Muscle of leg (tissue), 11 donors: Measurements from ENCODE around the gene SSTR5. TPM values are rescaled to one million over a fixed set of nuclear protein-coding genes. Genes with fewer than 3 reads are reported as not detected.

Source experiments
- DNase-seq: peaks from one replicate; pipeline ENCODE4 v3.0.0; 2013
- H3K27ac ChIP-seq: one replicate; pipeline ENCODE4 v1.5.1; 2013; ENCODE audit warnings: mild to moderate bottlenecking, low read length, control low read depth
- H3K27me3 ChIP-seq: one replicate; pipeline ENCODE4 v1.6.1; 2013; ENCODE audit warnings: low read length; ENCODE audit not compliant: control insufficient read depth, insufficient read depth
- H3K36me3 ChIP-seq: one replicate; pipeline ENCODE4 v1.6.1; 2013; ENCODE audit warnings: low read length; ENCODE audit not compliant: control insufficient read depth, insufficient read depth
- H3K4me1 ChIP-seq: one replicate; pipeline ENCODE4 v1.6.1; 2013; ENCODE audit warnings: low read length; ENCODE audit not compliant: control insufficient read depth, insufficient read depth
- H3K4me3 ChIP-seq: one replicate; pipeline ENCODE4 v1.5.1; 2013; ENCODE audit warnings: low read length, control low read depth
- H3K9me3 ChIP-seq: replicated peaks from 2 replicates; pipeline ENCODE4 v1.6.1; 2013; ENCODE audit warnings: low read depth, low read length; ENCODE audit not compliant: control insufficient read depth
- WGBS: methylation state at CpG from one replicate; pipeline ENCODE4 v1.1.5; 2013; ENCODE audit warnings: missing lambda C conversion rate; ENCODE audit not compliant: insufficient coverage; 5-methylcytosine and 5-hydroxymethylcytosine counted together
- polyA plus RNA-seq, 8 donors: library from polyadenylated mRNA; unstranded; fragments of 120-200 nt; gene quantifications; one replicate each; pipeline versions ENCODE4 v1.2.1 to v1.2.3, GENCODE V29; 2013; ENCODE audit warnings: inconsistent platforms in 1 of 8, low replicate concordance in 1 of 8; ENCODE audit not compliant: insufficient read length in 8 of 8, insufficient read depth in 1 of 8
- total RNA-seq: library from RNA; stranded (reverse); fragments of 120-200 nt; gene quantifications from one replicate; pipeline ENCODE4 v1.2.4, GENCODE V29; 2013

The SSTR5 gene
- total and polyA plus RNA-seq, 9 donors, result 0.08 to 0.13 (median 0.10) TPM; not detected in 6

DNA sequence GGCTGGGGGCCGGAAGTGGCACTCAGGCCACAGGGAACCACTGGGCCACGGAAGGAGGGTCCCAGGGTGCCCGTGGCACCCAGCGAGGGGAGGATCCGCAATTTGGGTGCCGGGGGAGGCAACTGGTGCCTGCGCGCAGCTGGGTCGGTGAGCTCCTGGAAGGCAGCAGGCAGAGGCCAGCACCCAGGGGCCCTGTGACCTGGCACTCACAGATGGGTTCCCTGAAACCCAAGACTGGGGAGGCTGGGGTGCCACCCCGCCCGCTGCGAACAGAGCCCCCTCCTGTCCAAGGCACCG is 663 bp downstream of the SSTR5 start:
- DNase-seq, result no peak
- Histone ChIP-seq H3K27ac (no peak overlapping the region), H3K36me3 (no peaks in the 10 kb centered on the region), H3K4me1 (peaks cover 1% of the 10 kb centered on the region), H3K27me3 (peaks cover 91% of the 10 kb centered on the region), H3K9me3 (no peaks in the 10 kb centered on the region), H3K4me3 (no peak overlapping the region)
- 76% methylated on average over 12 of the region's 13 CpGs for WGBS

DNA sequence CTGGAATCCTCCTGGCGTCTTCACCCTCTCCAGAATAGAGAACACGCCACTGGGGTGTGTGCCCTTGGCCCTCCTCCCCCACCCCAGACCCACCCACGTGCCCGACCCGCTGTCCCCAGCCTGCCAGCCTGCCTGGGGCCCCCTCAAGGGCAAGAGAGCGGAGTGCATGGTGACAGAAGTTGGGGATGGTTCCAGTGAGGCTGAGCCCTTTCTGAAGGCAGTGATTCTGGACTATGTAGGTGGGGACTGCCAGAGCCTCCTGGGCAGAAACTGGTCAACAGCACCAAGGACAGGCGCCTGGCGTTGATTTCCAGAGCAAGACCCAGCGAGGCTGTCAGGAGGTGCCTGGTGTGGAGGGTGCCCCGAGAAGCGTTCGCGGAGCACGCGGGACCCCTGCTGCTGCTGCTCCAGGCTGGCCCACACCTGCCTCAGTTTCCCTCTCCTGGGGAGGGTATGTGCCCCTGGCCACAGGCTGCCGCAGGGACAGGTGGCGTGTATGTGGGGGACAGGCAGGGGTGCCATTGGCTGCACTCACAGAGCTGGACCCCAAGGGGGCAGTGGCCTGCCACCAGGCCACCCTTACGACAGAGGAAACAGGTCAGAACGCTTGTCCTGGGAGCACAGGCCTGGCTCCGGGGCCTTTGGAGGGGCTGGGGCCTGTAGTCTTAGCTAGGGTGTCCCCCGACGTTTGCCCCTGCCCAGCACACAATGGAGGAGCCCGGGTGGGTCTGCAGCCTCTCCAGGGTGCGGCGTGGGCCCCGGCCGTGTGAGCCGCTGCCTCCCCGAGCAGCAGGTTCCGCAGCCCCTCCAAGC is 1.2 kb downstream of the SSTR5 start:
- Histone ChIP-seq H3K9me3 (no peaks in the 10 kb centered on the region), H3K4me3 (no peak overlapping the region), H3K27ac (no peak overlapping the region), H3K4me1 (peaks cover 6% of the 10 kb centered on the region), H3K27me3 (peaks cover 91% of the 10 kb centered on the region), H3K36me3 (no peaks in the 10 kb centered on the region)
- no peak for DNase-seq
- 56% methylated on average over 23 of the region's 30 CpGs for WGBS

DNA sequence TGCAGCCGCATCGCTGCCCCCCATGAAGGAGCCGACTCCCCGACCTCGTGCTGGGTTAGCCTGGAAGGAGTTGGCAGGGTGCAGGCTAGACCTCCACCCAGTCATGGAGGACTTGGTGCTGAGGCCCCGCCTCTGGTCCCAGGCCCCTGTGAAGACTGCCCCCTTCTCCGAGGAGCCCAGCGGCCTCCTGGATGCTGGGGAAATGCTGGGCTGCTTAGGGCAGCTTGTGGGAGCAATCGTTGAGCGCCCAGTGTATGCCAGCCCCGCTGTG is 1.8 kb downstream of the SSTR5 start:
- peaks cover 87% of the 10 kb centered on the region for H3K27me3 ChIP-seq
- 68% methylated on average over 6 of the region's 11 CpGs for WGBS
- no peaks in the 10 kb centered on the region for H3K36me3 ChIP-seq
- H3K27ac ChIP-seq, result no peak overlapping the region
- no peaks in the 10 kb centered on the region for H3K9me3 ChIP-seq
- no peak for DNase-seq
- H3K4me3 ChIP-seq, result no peak overlapping the region
- peaks cover 7% of the 10 kb centered on the region for H3K4me1 ChIP-seq

DNA sequence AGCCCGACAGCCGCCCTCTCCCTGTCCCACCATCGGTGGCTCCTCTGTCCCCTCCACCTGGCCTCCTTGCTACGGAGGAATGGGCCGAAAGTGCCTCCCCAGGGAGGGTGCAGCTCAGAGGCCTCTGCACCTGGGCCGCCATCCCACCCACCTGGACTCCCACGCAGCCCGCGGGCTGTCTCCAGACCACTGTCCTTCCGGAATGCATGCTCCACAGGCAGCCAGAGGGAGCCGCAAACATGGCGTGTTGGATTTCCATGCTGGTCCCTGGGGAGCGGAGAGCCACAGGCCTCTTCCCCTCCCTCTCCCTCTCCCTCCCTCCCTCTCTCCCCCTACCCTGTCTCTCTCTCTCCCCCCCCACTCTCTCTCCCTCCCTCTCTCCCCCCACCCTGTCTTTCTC is 3.0 kb downstream of the SSTR5 start:
- DNase-seq, result no peak
- H3K9me3 ChIP-seq, result no peaks in the 10 kb centered on the region

DNA sequence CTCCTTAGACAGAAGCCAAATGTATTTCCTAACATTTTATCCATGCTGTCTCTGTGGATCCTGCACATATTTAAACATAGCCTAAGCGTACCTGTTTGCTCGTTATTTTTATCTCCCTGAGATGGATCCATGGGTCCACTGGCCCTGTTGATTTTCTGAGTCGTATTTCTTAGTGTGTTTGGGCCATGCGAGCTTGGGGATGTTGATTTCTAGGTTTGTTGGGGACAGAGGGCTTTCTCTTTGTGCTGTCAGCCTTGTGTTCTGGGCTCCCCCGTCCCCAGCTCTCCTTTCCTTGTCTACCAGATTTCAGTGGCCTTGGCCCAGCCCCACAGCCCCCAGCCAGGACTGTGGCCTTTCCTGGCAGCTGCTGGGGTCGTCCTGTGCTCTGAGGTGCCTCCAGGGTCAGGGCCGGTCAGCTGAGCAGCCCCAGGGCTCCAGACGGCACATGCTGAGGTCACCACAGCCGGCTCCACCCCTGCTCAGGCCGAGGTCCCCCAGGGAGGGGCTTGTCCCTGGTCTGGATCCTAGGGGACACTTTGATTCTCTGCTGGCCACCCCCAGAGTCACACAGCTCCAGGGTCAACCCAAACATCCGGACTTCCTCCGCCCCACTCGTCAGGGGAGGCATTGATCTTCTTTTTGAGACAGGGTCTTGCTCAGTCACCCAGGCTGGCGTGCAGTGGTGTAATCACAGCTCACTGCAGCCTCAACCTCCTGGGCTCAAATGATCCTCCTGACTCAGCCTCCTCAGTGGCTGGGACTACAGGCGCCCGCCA is 4.4 kb downstream of the SSTR5 start:
- no peak for DNase-seq
- H3K27me3 ChIP-seq, result peaks cover 84% of the 10 kb centered on the region
- 34% methylated on average over 8 of the region's 16 CpGs for WGBS
- H3K4me1 ChIP-seq, result peaks cover 7% of the 10 kb centered on the region
- no peak overlapping the region for H3K4me3 ChIP-seq
- H3K9me3 ChIP-seq, result no peaks in the 10 kb centered on the region
- H3K36me3 ChIP-seq, result no peaks in the 10 kb centered on the region
- no peak overlapping the region for H3K27ac ChIP-seq

More for the DNA sequence above, 3.0 kb downstream of the SSTR5 start:
- H3K4me3 ChIP-seq, result no peak overlapping the region
- no peak overlapping the region for H3K27ac ChIP-seq
- peaks cover 85% of the 10 kb centered on the region for H3K27me3 ChIP-seq
- no peaks in the 10 kb centered on the region for H3K36me3 ChIP-seq
- WGBS, result 40% methylated on average over 10 of the region's 13 CpGs
- peaks cover 7% of the 10 kb centered on the region for H3K4me1 ChIP-seq

DNA sequence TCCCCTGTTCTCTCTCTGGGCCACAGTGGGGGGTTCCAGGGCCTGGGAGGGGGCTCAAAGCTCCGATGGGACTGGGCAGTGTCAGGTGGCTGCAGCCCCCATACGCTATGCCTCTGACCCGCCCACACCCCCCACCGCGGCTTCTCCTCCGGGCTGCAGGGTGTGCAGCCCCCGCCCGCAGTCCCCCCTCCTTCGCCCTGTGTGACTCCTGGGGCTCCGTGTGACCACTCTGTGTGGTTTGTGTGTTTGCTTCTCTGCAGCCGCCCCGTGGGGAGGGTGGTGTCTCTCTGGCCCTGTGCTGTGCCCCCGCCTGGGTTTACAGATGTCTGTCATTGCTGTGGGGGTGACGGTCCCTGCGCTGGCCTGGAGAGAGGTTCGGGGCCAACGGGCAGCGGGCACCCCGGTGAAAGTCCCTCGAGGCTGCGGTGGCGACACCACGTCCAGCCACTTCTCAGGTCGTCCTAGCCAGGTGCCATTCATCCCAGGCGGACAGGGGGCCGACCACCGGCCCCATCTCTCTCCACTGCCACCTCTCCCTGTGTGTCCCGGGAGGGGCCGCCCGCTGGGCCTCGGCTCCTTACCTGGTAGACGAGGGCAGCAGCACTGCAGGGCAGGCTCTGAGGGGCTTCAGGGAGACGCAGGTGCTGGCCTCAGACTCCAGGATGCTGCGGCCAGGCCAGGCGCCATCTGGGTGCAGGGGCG is 5.5 kb downstream of the SSTR5 start:
- 68% methylated on average over 24 of the region's 36 CpGs for WGBS
- no peak overlapping the region for H3K27ac ChIP-seq

DNA sequence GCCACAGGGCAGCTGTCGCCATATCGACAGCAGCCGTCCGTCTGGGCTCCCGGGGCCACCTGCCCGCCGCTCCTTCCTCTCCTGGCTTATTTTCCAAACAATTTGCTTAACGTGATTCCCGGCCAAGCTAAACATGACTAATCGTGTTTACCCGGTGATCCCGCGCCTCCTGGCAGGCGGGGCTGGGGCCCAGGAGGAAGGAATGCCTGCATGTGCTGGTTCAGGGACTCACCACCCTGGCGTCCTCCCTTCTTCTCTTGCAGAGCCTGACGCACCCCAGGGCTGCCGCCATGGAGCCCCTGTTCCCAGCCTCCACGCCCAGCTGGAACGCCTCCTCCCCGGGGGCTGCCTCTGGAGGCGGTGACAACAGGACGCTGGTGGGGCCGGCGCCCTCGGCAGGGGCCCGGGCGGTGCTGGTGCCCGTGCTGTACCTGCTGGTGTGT is 6.1 kb downstream of the SSTR5 start:
- Histone ChIP-seq H3K4me3 (no peak overlapping the region), H3K36me3 (no peaks in the 10 kb centered on the region), H3K27me3 (peaks cover 85% of the 10 kb centered on the region), H3K27ac (no peak overlapping the region), H3K9me3 (no peaks in the 10 kb centered on the region), H3K4me1 (peaks cover 7% of the 10 kb centered on the region)
- 45% methylated on average over 25 of the region's 28 CpGs for WGBS
- peak; percentile 24 for DNase-seq

More for the DNA sequence above, 5.5 kb downstream of the SSTR5 start:
- Histone ChIP-seq H3K36me3 (no peaks in the 10 kb centered on the region), H3K9me3 (no peaks in the 10 kb centered on the region), H3K27me3 (peaks cover 85% of the 10 kb centered on the region), H3K4me3 (no peak overlapping the region), H3K4me1 (peaks cover 7% of the 10 kb centered on the region)
- no peak for DNase-seq

DNA sequence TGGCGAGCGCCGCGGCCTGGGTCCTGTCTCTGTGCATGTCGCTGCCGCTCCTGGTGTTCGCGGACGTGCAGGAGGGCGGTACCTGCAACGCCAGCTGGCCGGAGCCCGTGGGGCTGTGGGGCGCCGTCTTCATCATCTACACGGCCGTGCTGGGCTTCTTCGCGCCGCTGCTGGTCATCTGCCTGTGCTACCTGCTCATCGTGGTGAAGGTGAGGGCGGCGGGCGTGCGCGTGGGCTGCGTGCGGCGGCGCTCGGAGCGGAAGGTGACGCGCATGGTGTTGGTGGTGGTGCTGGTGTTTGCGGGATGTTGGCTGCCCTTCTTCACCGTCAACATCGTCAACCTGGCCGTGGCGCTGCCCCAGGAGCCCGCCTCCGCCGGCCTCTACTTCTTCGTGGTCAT is 6.8 kb downstream of the SSTR5 start:
- WGBS, result 94% methylated on average over 40 of the region's 43 CpGs
- peaks cover 7% of the 10 kb centered on the region for H3K4me1 ChIP-seq
- no peak for DNase-seq
- no peak overlapping the region for H3K4me3 ChIP-seq
- H3K27ac ChIP-seq, result no peak overlapping the region
- H3K9me3 ChIP-seq, result peaks cover 3% of the 10 kb centered on the region
- no peaks in the 10 kb centered on the region for H3K36me3 ChIP-seq
- H3K27me3 ChIP-seq, result peaks cover 82% of the 10 kb centered on the region

DNA sequence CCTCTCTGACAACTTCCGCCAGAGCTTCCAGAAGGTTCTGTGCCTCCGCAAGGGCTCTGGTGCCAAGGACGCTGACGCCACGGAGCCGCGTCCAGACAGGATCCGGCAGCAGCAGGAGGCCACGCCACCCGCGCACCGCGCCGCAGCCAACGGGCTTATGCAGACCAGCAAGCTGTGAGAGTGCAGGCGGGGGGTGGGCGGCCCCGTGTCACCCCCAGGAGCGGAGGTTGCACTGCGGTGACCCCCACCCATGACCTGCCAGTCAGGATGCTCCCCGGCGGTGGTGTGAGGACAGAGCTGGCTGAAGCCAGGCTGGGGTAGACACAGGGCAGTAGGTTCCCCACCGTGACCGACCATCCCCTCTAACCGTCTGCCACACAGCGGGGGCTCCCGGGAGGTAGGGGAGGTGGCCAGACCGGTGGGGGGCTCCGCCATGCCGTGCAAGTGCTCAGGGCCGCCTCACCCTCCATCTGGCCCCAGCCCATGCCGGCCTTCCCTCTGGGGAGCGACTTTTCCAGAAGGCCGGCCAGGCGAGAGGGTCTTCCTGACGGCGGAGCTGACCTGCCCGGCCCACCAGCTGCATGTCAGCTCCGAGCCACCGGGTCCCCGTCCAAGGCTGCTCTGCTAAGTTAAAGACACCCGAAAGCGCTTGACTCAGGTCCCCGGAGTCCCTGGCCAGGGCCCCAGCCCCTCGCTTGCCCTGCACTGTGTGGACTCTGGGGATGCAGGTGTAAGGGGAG is 7.4 kb downstream of the SSTR5 start:
- Histone ChIP-seq H3K4me3 (no peak overlapping the region), H3K27ac (no peak overlapping the region), H3K36me3 (no peaks in the 10 kb centered on the region), H3K27me3 (peaks cover 80% of the 10 kb centered on the region), H3K9me3 (peaks cover 9% of the 10 kb centered on the region), H3K4me1 (peaks cover 7% of the 10 kb centered on the region)
- DNase-seq, result no peak
- 72% methylated on average over 42 of the region's 45 CpGs for WGBS
